SK-N-MC (cell line): Measurements from ENCODE around the gene ESRP2.

Experiments used
- DNase-seq: peaks from one replicate; pipeline ENCODE4 v3.0.0-alpha.2; 2011; ENCODE audit warnings: low read depth, low spot score
- H3K27ac ChIP-seq: fragments of 200-600 bp; sonication (generic); 2 replicates; pipeline ENCODE4 v1.5.1; 2016; ENCODE audit warnings: mixed run types
- H3K36me3 ChIP-seq: fragments of 200-600 bp; sonication (generic); 2 replicates; pipeline ENCODE4 v1.6.1; 2017; ENCODE audit warnings: antibody characterized with exemption, low read length, mixed read lengths; ENCODE audit not compliant: insufficient read depth
- H3K4me3 ChIP-seq: fragments of 200-600 bp; sonication (generic); 2 replicates; pipeline ENCODE4 v1.5.1; 2016
- H3K9ac ChIP-seq: fragments of 200-600 bp; sonication (generic); 2 replicates; pipeline ENCODE4 v1.8.0; 2017; ENCODE audit warnings: mixed run types, mixed read lengths; ENCODE audit not compliant: insufficient read length
- H3K9me3 ChIP-seq: fragments of 200-600 bp; sonication (generic); 2 replicates; pipeline ENCODE4 v1.6.1; 2017; ENCODE audit warnings: low read depth, mild to moderate bottlenecking, antibody characterized with exemption, low read length, moderate library complexity, mixed read lengths
- EZH2 ChIP-seq: fragments of 200-600 bp; sonication (generic); IDR thresholded peaks from one replicate; pipeline ENCODE4 v1.6.1; 2017; ENCODE audit warnings: antibody characterized with exemption
- FOXP2 ChIP-seq: optimal IDR thresholded peaks from 2 replicates; pipeline ENCODE3; 2011; ENCODE audit warnings: mild to moderate bottlenecking, moderate library complexity; ENCODE audit not compliant: insufficient read depth; ENCODE audit errors: extremely low read length, control extremely low read depth
- POLR2AphosphoS5 ChIP-seq: IDR thresholded peaks from 2 replicates; pipeline ENCODE4 v1.6.1; 2012; ENCODE audit warnings: mild to moderate bottlenecking, low read depth, low read length, borderline replicate concordance

Gene ESRP2

GRCh38 chr16:68244903-68245853 lies 9.3 kb upstream of the ESRP2 start, which contains the start of gene PLA2G15:
TSS of gene PLA2G15 (plus strand) at chr16:68245373. CDS start at chr16:68245427, 54 bp downstream.
- H3K27ac ChIP-seq: no peak within 1 kb of the TSS
- peak; percentile 8 for DNase-seq
- TF ChIP-seq POLR2AphosphoS5: no peak; the same call in 1 of the 2 replicates
- TF ChIP-seq EZH2: no peak
- TF ChIP-seq FOXP2: no peak
- H3K9ac ChIP-seq: peak within 1 kb of the TSS; percentile 64
- H3K4me3 ChIP-seq: peak within 1 kb of the TSS; percentile 82
- no peaks in the 10 kb centered on the region for H3K36me3 ChIP-seq
- no peaks in the 10 kb centered on the region for H3K9me3 ChIP-seq

GRCh38 chr16:68244481-68244902 lies 8.6 kb upstream of the ESRP2 start:
- Histone ChIP-seq H3K36me3 (no peaks in the 10 kb centered on the region), H3K9me3 (no peaks in the 10 kb centered on the region), H3K27ac (no peak overlapping the region), H3K4me3 (peak overlapping the region; percentile 82), H3K9ac (peak overlapping the region; percentile 64)
- no peak for TF ChIP-seq POLR2AphosphoS5
- no peak for DNase-seq

GRCh38 chr16:68242926-68243858 lies 7.3 kb upstream of the ESRP2 start:
- no peak overlapping the region for H3K4me3 ChIP-seq
- H3K9me3 ChIP-seq: no peaks in the 10 kb centered on the region
- TF ChIP-seq POLR2AphosphoS5 (no peak), EZH2 (no peak), FOXP2 (no peak)
- no peak for DNase-seq
- H3K36me3 ChIP-seq: no peaks in the 10 kb centered on the region
- H3K27ac ChIP-seq: no peak overlapping the region
- no peak overlapping the region for H3K9ac ChIP-seq

- H3K4me3 ChIP-seq: no peak overlapping the region
- H3K9ac ChIP-seq: no peak overlapping the region
- DNase-seq: no peak
- H3K9me3 ChIP-seq: no peaks in the 10 kb centered on the region
- TF ChIP-seq POLR2AphosphoS5 (no peak), FOXP2 (no peak), EZH2 (no peak)
- no peaks in the 10 kb centered on the region for H3K36me3 ChIP-seq
- H3K27ac ChIP-seq: no peak overlapping the region
These were observed 6.2 kb upstream of the ESRP2 start for GRCh38 chr16:68242085-68242484.

GRCh38 chr16:68238029-68238345 lies 2.1 kb upstream of the ESRP2 start:
- peak overlapping the region; percentile 74 for H3K4me3 ChIP-seq
- no peaks in the 10 kb centered on the region for H3K9me3 ChIP-seq
- H3K27ac ChIP-seq: peak overlapping the region; percentile 77
- H3K36me3 ChIP-seq: no peaks in the 10 kb centered on the region
- no peak for DNase-seq
- H3K9ac ChIP-seq: peak overlapping the region; percentile 55
- TF ChIP-seq POLR2AphosphoS5: no peak
- no peak for TF ChIP-seq FOXP2
- no peak for TF ChIP-seq EZH2

- Histone ChIP-seq H3K9ac (peak overlapping the region; percentile 63), H3K36me3 (no peaks in the 10 kb centered on the region), H3K9me3 (no peaks in the 10 kb centered on the region), H3K27ac (peak overlapping the region; percentile 83), H3K4me3 (peak overlapping the region; percentile 74)
- DNase-seq: peak; percentile 50
- TF ChIP-seq EZH2 (no peak), FOXP2 (no peak), POLR2AphosphoS5 (peak; percentile 91)
These were observed 1.5 kb upstream of the ESRP2 start for GRCh38 chr16:68237243-68238028.

- TF ChIP-seq EZH2 (no peak), FOXP2 (no peak), POLR2AphosphoS5 (no peak)
- no peaks in the 10 kb centered on the region for H3K36me3 ChIP-seq
- H3K27ac ChIP-seq: peak overlapping the region; percentile 83
- H3K9me3 ChIP-seq: no peaks in the 10 kb centered on the region
- no peak for DNase-seq
- peak overlapping the region; percentile 74 for H3K4me3 ChIP-seq
- peak overlapping the region; percentile 63 for H3K9ac ChIP-seq
These were observed 907 bp upstream of the ESRP2 start for GRCh38 chr16:68236826-68237242.
